ENCODE measurements around the gene IQUB.
"Not testable (repeated sequence)": the region's sequence is repeated elsewhere in the genome, so short reads cannot be mapped to it uniquely, and the experiment has no call there.

The IQUB gene

GRCh38 chr7:123539871-123540270, 5.5 kb upstream of the IQUB start:
- DNase-seq (ENCODE audit: low spot score) = no peak

DNA sequence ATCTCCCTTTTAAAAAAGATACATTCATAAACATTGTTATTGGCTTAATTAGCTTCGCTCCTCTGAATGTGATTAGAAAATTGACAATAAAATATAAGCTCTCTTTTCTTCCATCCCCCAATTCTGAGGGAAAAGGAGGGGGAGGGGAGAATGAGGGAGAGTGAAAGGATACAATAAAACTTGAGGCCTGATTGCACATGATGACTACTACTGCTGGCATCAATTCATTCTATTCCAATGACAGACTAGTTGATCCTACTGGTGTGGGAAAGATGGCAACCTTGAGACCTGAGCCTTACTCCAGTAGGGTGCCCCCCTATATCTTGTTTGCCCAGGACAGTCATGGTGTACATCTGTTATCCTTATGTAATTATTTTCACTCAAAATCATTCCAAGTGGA, 4.5 kb upstream of the IQUB start:
- DNase-seq (ENCODE audit: low spot score) = no peak

GRCh38 chr7:123538189-123538714, 3.9 kb upstream of the IQUB start:
- DNase-seq (ENCODE audit: low spot score) = no peak

DNA sequence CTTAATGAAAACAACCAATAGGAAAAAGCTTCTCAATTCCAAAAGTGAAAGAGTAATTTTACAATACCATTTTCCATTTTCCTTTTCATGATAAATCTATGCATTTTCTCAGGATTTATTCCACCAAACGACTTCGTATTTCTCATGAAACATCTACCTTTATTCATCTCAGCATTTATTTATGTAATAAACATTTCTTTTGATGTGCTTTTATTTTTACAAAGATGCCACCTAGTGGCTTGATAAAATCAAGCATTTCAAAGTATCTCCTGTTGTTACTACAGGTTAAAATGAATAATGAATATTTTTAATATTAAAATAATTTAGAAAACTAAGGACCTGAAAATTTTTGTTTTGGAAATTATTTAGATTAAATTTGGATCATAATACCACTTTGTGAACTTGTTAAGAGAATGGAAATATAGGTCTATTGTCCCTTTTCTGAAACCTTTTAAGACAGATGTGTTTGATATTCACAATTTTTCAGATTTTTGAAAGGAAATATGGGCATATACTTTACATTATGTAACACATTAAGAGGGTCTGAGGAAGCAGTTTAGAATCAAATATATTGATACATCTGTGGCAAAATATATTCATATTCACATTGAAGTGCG, 2.7 kb upstream of the IQUB start:
- peak; percentile 8 for DNase-seq (ENCODE audit: low spot score)

- DNase-seq (ENCODE audit: low spot score) = no peak
Measured at GRCh38 chr7:123535517-123535916, 1.1 kb upstream of the IQUB start.

DNA sequence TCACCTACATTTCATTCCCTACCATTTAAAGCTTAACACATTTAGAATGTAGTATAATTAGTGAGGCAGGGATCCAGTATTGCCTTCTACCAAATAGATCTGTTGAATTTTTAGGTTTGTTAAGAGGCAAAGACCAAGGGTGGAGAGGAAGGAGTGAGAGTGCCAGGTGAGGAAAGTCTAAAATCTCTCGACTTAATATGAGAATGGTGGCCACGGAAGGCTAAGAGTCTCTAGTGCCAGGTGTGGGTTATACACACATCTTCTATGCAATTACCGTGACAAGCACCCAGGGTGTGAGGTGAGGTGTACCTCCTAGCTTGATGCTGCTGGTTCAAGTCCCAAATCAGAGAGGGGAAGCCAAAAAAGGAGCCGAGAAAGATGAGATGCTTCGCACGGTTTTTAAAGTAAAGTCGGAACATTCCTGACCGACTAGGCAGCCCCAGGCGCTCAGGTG, 439 bp downstream of the IQUB start:
- DNase-seq (ENCODE audit: low spot score) = peak; percentile 5

- no peak for DNase-seq (ENCODE audit: low spot score)
Measured at GRCh38 chr7:123533553-123533917, 860 bp downstream of the IQUB start.

DNA sequence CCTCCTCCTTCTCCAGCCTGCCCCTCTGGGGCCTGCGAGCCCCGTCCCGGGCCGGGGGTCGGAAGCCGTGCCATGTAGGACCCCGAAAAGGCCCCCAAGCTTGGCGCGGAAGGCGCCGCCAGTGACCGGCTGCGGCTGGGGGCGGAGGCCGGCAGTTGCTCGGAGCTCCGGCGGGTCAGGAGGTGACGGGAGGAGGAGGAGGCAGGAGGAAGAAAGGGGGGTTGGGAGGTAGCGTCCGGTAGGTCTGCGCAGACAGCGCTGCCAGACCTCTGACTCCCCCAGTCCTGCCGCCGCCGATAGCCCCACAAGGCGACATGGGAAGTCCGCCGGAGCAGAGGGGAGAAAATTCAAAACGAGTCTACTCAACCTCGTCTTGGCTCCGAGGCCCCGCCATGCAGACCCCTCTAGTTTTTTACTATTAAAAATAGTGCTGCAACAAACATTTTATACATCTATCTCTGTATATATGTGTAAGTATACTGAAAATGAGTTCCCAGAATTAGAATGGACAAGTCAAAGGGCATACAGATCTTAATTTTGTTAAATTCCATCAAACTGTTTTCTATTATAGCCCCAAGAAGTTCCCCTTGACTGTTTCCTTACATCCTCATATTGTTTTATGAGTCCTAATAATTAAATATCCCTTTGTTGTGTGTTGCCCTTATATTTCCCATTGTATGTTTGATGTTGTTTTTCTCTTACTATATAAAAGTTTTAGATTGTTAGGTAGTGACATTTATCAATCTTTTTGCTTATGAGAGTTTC, 1.4 kb downstream of the IQUB start:
- DNase-seq (ENCODE audit: low spot score) = not testable (repeated sequence)

DNA sequence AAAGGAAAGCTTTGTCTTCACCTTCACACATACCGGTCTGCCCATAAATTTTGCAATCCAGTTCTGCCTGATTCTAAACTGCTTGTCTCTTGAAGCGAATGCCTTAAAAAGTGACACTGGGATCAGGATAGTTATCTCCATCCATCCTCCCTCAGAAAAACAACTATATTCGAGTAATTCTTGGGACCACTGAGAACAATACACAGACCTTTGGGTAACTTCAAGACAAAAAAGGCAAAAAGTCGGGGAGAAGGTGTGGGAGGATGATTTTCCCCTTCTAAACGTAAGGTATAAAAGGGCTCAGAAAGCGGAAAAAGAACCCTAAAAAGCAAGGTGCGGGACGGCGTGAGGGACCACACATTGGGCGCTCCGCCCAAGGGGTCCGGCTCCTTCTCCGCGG, 2.1 kb downstream of the IQUB start:
- not testable (repeated sequence) for DNase-seq (ENCODE audit: low spot score)

GRCh38 chr7:123530035-123530591, 4.3 kb downstream of the IQUB start:
- DNase-seq (ENCODE audit: low spot score) = not testable (repeated sequence)

DNA sequence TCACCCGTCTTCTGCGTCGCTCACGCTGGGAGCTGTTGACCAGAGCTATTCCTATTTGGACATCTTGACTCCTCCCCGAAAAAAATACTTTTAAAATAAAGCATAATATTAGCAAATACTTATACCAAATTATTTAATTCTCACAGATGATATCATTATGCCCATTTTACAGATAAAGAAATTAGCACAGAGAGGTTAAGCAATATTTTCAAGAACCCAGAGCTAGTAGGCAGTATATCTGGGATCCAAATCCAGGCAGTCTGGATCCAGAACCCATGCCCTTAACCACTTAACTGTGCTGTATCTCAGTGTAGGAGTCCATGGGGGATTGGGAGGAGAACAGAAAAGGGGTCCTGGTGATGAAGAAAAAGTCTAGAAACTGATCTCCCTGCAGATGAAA, 6.1 kb downstream of the IQUB start:
- no peak for DNase-seq (ENCODE audit: low spot score)

- DNase-seq (ENCODE audit: low spot score) = not testable (repeated sequence)
Measured at GRCh38 chr7:123527712-123528225, 6.6 kb downstream of the IQUB start.

GRCh38 chr7:123526533-123526932, 7.9 kb downstream of the IQUB start:
- DNase-seq (ENCODE audit: low spot score) = not testable (repeated sequence)

DNA sequence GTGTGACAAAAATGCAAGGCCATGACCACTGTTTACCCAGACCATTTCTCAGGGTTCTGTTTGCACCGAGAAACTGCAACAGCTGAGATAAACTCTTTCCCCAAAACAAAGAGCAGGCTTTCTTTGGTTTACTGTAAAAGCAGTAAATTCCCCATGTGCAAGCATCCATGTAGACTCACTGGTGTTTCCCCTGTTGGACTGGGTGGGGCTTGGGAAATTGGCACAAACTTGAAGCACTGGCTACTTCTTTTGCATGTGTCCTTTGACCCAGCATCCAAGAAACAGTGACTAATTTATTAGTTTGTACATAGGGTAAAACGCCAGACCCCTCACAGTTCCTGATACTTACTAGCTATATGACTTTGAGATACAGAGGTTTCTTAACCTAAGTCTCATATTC, 12.3 kb downstream of the IQUB start:
- no peak for DNase-seq (ENCODE audit: low spot score)

DNA sequence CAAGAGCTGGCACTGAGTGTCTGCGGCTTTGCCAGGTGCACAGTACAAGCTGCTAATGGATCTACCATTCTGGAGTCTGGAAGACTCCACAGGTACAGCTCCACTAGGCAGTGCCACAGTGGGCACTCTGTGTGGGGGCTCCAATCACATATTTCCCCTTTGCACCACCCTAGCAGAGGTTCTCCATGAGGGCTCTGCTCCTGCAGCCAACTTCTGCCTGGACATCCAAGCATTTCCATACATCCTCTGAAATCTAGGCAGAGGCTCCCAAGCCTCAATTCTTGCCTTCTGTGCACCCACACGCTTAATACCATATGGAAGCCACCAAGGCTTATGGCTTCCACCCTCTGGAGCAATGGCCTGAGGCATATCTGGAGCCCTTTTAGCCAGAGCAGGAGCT, 29.2 kb downstream of the IQUB start:
- DNase-seq (ENCODE audit: low spot score) = no peak

- DNase-seq (ENCODE audit: low spot score) = no peak
Measured at GRCh38 chr7:123502201-123502600, 32.2 kb downstream of the IQUB start.

GRCh38 chr7:123500878-123501489, 33.4 kb downstream of the IQUB start:
- no peak for DNase-seq (ENCODE audit: low spot score)

DNA sequence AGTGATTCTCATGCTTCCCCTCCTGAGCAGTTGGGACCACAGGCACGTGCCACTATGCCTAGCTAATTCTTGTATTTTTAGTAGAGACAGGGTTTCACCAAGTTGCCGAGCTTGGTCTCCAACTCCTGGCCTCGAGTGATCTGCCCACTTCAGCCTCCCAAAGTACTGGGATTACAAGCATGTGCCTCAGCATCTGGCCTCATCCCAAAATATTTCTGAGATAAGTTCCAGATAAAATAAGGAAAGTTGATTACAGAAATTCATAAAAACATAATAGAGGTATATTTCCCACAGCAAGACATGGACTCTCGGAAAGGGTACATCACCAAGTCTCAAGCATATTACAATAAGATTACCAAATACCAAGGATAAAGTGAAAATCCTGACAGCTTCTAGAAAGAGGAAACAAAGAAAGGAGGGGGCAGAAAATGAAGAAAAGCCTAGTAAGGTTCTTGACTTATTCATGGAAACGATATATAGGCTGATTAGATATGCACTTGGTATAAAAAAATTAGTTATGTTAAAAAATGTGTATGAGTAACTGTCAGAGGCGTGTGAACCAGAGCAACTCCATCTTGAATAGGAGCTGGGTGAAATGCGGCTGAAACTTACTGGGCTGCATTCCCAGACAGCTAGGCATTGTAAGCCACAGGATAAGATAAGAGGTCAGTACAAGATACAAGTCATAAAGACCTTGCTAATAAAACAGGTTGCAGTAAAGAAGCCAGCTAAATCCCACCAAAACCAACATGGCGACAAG, 35.0 kb downstream of the IQUB start:
- no peak for DNase-seq (ENCODE audit: low spot score)

DNA sequence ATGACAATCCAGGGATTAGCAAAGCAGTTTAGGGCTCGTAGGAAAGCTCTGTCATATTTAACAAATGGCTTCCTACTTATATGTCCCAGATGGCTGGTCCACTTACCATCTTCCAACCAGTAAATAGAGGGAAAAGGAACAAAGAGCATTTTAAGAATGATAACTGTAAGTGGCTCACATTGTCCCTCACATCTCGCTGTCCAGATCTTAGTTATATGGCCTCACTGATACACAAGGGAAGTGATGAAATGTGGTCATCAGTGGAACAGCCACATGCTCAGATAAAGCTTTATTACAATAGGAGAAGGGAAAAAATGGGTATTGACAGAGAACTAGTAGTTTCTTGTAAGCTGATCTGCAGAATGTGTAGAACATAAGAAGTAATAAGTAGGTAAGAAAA, 35.8 kb downstream of the IQUB start:
- no peak for DNase-seq (ENCODE audit: low spot score)

DNA sequence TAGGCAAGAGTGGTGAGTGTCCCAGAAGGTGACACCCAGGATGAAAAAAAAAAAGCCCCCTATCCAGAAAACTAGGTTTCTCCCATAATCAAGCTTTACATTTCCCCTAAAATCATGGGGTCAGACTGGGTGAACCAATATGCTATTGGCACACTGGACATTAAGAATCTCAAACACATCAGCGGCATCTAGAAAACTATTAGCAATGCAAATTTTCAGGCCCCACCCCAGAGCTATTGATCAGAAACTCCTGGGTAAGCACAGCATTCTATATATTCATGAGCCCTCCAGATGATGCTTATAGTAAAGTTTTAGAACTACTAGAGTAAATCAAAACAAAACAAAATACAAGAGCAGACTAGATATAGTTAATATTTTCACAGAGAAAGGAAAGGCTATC, 36.4 kb downstream of the IQUB start:
- DNase-seq (ENCODE audit: low spot score) = no peak

DNA sequence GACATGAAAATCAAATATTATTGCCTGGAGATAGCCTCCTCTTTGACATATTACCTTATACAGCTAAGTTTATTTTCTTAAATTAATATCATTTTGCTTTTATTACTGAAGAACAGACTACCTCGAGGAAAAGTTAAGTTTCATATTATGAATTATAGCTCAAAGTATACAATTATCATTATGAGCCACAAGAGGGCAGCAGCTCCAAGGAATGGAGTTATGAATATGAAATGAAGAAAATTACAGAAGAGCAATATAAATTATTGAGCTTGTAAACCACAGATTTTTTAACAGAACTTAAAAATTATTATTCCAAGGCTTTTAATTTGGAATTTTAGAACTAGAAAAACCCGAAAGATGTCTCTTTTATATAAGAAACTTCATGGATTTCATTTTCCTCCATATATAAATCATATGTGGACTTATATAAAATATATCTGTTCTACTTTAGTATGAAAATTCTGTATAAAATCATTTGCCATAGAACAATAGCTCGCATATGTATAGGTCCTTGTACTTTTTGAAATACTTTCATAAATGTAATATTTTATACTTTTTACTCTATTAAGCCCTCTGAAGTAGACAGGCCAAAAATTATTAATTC, 40.1 kb downstream of the IQUB start:
- peak; percentile 35 for DNase-seq (ENCODE audit: low spot score)

Measured in CD4-positive, alpha-beta T cell treated with Interleukin-6 at 100 ng/mL for 8 hours (primary cell).